Stomach (tissue), 9 donors: ENCODE results near the gene NFE2L2. TPM values are rescaled to one million over a fixed set of nuclear protein-coding genes. Genes with fewer than 3 reads are reported as not detected.

Experiments used
- DNase-seq, 2 donors: peaks; one replicate each; pipeline versions ENCODE4 v3.0.0 to v3.0.0-alpha.2; 2013 to 2019
- H3K27ac ChIP-seq, 5 donors: fragments of 200-600 bp in 4 of 5; sonication (generic) in 4 of 5; one replicate each; pipeline ENCODE4 v1.5.1; 2013 to 2019; ENCODE audit warnings: mild to moderate bottlenecking in 1 of 5, moderate library complexity in 1 of 5
- H3K27me3 ChIP-seq, 3 donors: fragments of 200-600 bp; sonication (generic); one replicate each; pipeline ENCODE4 v1.5.1; 2017 to 2019; ENCODE audit warnings: mixed run types in 1 of 3
- H3K36me3 ChIP-seq, 4 donors: fragments of 200-600 bp; sonication (generic); 1 replicate in 3 of 4; 2 replicates in 1 of 4; pipeline ENCODE4 v1.5.1; 2016 to 2019
- H3K4me1 ChIP-seq, 4 donors: fragments of 200-600 bp; sonication (generic); one replicate each; pipeline ENCODE4 v1.5.1; 2016 to 2019
- H3K4me3 ChIP-seq, 4 donors: fragments of 200-600 bp; sonication (generic) in 3 of 4; one replicate each; pipeline ENCODE4 v1.5.1; 2016 to 2019; ENCODE audit warnings: mild to moderate bottlenecking in 1 of 4
- H3K9me3 ChIP-seq, 4 donors: fragments of 200-600 bp; sonication (generic); one replicate each; pipeline ENCODE4 v1.5.1; 2016 to 2019
- CTCF ChIP-seq, 7 experiments: fragments of 450-650 bp in 4 of 7; fragments of 200-600 bp in 3 of 7; sonication (generic) in 3 of 7; IDR thresholded peaks; one replicate each; pipeline ENCODE4 v1.5.1; 2016 to 2019; ENCODE audit warnings: antibody characterized with exemption in 7 of 7, control low read depth in 2 of 7, mild to moderate bottlenecking in 1 of 7
- EP300 ChIP-seq: sonication (generic); formaldehyde crosslinking; IDR thresholded peaks from one replicate; pipeline ENCODE4 v1.6.1; 2017; ENCODE audit warnings: antibody characterized with exemption
- POLR2A ChIP-seq, 4 donors: fragments of 450-650 bp; IDR thresholded peaks; one replicate each; pipeline ENCODE4 v1.6.1; 2016; ENCODE audit warnings: antibody characterized with exemption in 4 of 4, control low read depth in 2 of 4, mild to moderate bottlenecking in 1 of 4, moderate library complexity in 1 of 4
- POLR2AphosphoS5 ChIP-seq, 3 donors: sonication (generic); formaldehyde crosslinking; IDR thresholded peaks; one replicate each; pipeline ENCODE4 v1.6.1; 2016; ENCODE audit warnings: antibody characterized with exemption in 3 of 3
- WGBS, 5 donors: extraction: QIAGEN DNeasy Blood & Tissue Kit in 3 of 5; methylation state at CpG; one replicate each; pipeline versions ENCODE4 v1.1.5 to v1.1.7; 2013 to 2018; 5-methylcytosine and 5-hydroxymethylcytosine counted together
- intact Hi-C: fragments of 100-400 bp; cut with DNase I; formaldehyde crosslinking; loops from one replicate; pipeline ENCODE4 v1.15.1; 2023; ENCODE audit warnings: low total_unique reads
- polyA plus RNA-seq, 3 donors: library from polyadenylated mRNA; stranded (reverse); fragments of 200-250 nt; gene quantifications; one replicate each; pipeline ENCODE4 v1.2.3, GENCODE V29; 2013
- total RNA-seq, 5 donors: library from RNA; depleted of rRNA; stranded (reverse); fragments of >200 nt; gene quantifications; one replicate each; pipeline versions ENCODE4 v1.1.0 to v1.2.3, GENCODE V29; 2014 to 2016
- donor health status: healthy with polysubstance abuse.
- donor health status: Bipolar disorder and iron deficiency.
- donor health status: healthy.

Gene NFE2L2
- total and polyA plus RNA-seq, 8 donors = 37.1 to 223 (median 112) TPM

GRCh38 chr2:177245010-177245422 lies 19.5 kb downstream of the NFE2L2 start:
- Histone ChIP-seq H3K27me3 (no peaks in the 10 kb centered on the region), H3K36me3 (peaks cover 0 to 9% (median 2%) of the 10 kb centered on the region in 4 donors), H3K9me3 (no peaks in the 10 kb centered on the region), H3K27ac (peak overlapping the region in 4 of 5 donors; percentile 77 to 94 (median 86)), H3K4me1 (peaks cover 80 to 100% (median 95%) of the 10 kb centered on the region in 4 donors), H3K4me3 (no peak overlapping the region)
- DNase-seq = no peak
- TF ChIP-seq POLR2AphosphoS5 (IDR thresholded peaks at IDR 0.05) (peak in 1 of 3 donors; percentile 64), POLR2A (IDR thresholded peaks at IDR 0.05) (no peak), CTCF (IDR thresholded peaks at IDR 0.05) (no peak)
- WGBS, 5 donors = 27 to 56% (median 33%) methylated on average over 4 of the region's 4 CpGs
- intact Hi-C loops = no loop called here

GRCh38 chr2:177244244-177244771 lies 20.2 kb downstream of the NFE2L2 start:
- no peaks in the 10 kb centered on the region for H3K9me3 ChIP-seq
- peaks cover 82 to 100% (median 98%) of the 10 kb centered on the region in 4 donors for H3K4me1 ChIP-seq
- TF ChIP-seq EP300 = no peak
- TF ChIP-seq POLR2AphosphoS5 (IDR thresholded peaks at IDR 0.05) = no peak
- TF ChIP-seq POLR2A (IDR thresholded peaks at IDR 0.05) = no peak
- no peak for TF ChIP-seq CTCF (IDR thresholded peaks at IDR 0.05)
- peaks cover 0 to 9% (median 2%) of the 10 kb centered on the region in 4 donors for H3K36me3 ChIP-seq
- no peaks in the 10 kb centered on the region for H3K27me3 ChIP-seq
- intact Hi-C loops = no loop called here
- no peak for DNase-seq
- no peak overlapping the region for H3K4me3 ChIP-seq
- H3K27ac ChIP-seq = peak overlapping the region; percentile 56 to 94 (median 85)
- 84 to 94% (median 85%) methylated on average over 6 of the region's 6 CpGs for WGBS, 5 donors

- Histone ChIP-seq H3K27me3 (no peaks in the 10 kb centered on the region), H3K36me3 (peaks cover 0 to 4% (median 1%) of the 10 kb centered on the region in 4 donors), H3K9me3 (no peaks in the 10 kb centered on the region), H3K27ac (peak overlapping the region; percentile 67 to 94 (median 85)), H3K4me3 (no peak overlapping the region), H3K4me1 (peaks cover 82 to 100% (median 98%) of the 10 kb centered on the region in 4 donors)
- TF ChIP-seq POLR2AphosphoS5 (IDR thresholded peaks at IDR 0.05) = no peak
- TF ChIP-seq POLR2A (IDR thresholded peaks at IDR 0.05) = no peak
- DNase-seq = no peak
- intact Hi-C loops = no loop called here
Measured at GRCh38 chr2:177243476-177243875, 21.1 kb downstream of the NFE2L2 start.

GRCh38 chr2:177243073-177243472 lies 21.5 kb downstream of the NFE2L2 start:
- 61 to 87% (median 74%) methylated on average over 3 of the region's 3 CpGs for WGBS, 5 donors
- DNase-seq = no peak
- Histone ChIP-seq H3K4me1 (peaks cover 82 to 100% (median 98%) of the 10 kb centered on the region in 4 donors), H3K9me3 (no peaks in the 10 kb centered on the region), H3K27ac (peak overlapping the region; percentile 67 to 94 (median 85)), H3K4me3 (peak overlapping the region in 1 of 4 donors; percentile 24), H3K36me3 (peaks cover 0 to 4% (median 0%) of the 10 kb centered on the region in 4 donors), H3K27me3 (no peaks in the 10 kb centered on the region)
- intact Hi-C loops = no loop called here
- TF ChIP-seq EP300 (no peak), POLR2AphosphoS5 (IDR thresholded peaks at IDR 0.05) (no peak), POLR2A (IDR thresholded peaks at IDR 0.05) (no peak), CTCF (IDR thresholded peaks at IDR 0.05) (no peak)
